Upper lobe of left lung (tissue), 6 donors: ENCODE data around the gene PML. TPM values are rescaled to one million over a fixed set of nuclear protein-coding genes. Genes with fewer than 3 reads are reported as not detected.
A peak's percentile ranks its signal among the peaks of the same experiment; 100 is the strongest.

ENCODE experiments used
- ATAC-seq, 2 donors: fragments of 200-7000 bp; cut with Tn5 transposase; one replicate each; pipeline ENCODE4 v1.9.1; 2022; ENCODE audit warnings: mild to moderate bottlenecking in 2 of 2, moderate library complexity in 2 of 2; ENCODE audit not compliant: low FRiP score in 2 of 2
- DNase-seq, 2 donors: peaks; one replicate each; pipeline ENCODE4 v3.0.0-alpha.2; 2019 to 2020
- H3K27ac ChIP-seq, 4 donors: fragments of 200-600 bp; sonication (generic); one replicate each; pipeline ENCODE4 v1.5.1; 2016 to 2019
- H3K27me3 ChIP-seq, 4 donors: fragments of 200-600 bp; sonication (generic); one replicate each; pipeline ENCODE4 v1.5.1; 2017 to 2019
- H3K36me3 ChIP-seq, 4 donors: fragments of 200-600 bp; sonication (generic); one replicate each; pipeline ENCODE4 v1.5.1; 2016 to 2019
- H3K4me1 ChIP-seq, 4 donors: fragments of 200-600 bp; sonication (generic); one replicate each; pipeline ENCODE4 v1.5.1; 2018 to 2019
- H3K4me3 ChIP-seq, 4 donors: fragments of 200-600 bp; sonication (generic); one replicate each; pipeline ENCODE4 v1.5.1; 2017 to 2019; ENCODE audit warnings: mild to moderate bottlenecking in 2 of 4, moderate library complexity in 1 of 4
- H3K9me3 ChIP-seq, 4 donors: fragments of 200-600 bp; sonication (generic); one replicate each; pipeline ENCODE4 v1.5.1; 2018 to 2019
- CTCF ChIP-seq, 6 experiments: fragments of 450-650 bp in 4 of 6; fragments of 200-600 bp in 2 of 6; sonication (generic) in 2 of 6; IDR thresholded peaks; one replicate each; pipeline ENCODE4 v1.5.1; 2016 to 2019; ENCODE audit warnings: antibody characterized with exemption in 6 of 6
- EP300 ChIP-seq, 4 donors: sonication (generic); formaldehyde crosslinking; IDR thresholded peaks; one replicate each; pipeline ENCODE4 v1.5.1; 2017; ENCODE audit warnings: antibody characterized with exemption in 4 of 4, control low read depth in 2 of 4
- POLR2A ChIP-seq, 4 donors: fragments of 450-650 bp; IDR thresholded peaks; one replicate each; pipeline ENCODE4 v1.5.1; 2016 to 2017; ENCODE audit warnings: antibody characterized with exemption in 4 of 4, mild to moderate bottlenecking in 2 of 4
- POLR2AphosphoS5 ChIP-seq, 2 donors: sonication (generic); formaldehyde crosslinking; IDR thresholded peaks; one replicate each; pipeline ENCODE4 v1.5.1; 2017; ENCODE audit warnings: antibody characterized with exemption in 2 of 2
- WGBS, 2 donors: methylation state at CpG; one replicate each; pipeline ENCODE4 v1.1.5; 2017 to 2018; 5-methylcytosine and 5-hydroxymethylcytosine counted together
- total RNA-seq, 6 donors: library from RNA; depleted of rRNA in 4 of 6; stranded (reverse); fragments of >200 nt in 4 of 6; gene quantifications; one replicate each; pipeline versions ENCODE4 v1.1.0 to v1.2.1, GENCODE V29; 2016 to 2021
- donor health status: DM: no; HTN: no; CAD: no; lungs with moderate emphysema.
- donor health status: DM: no; HTN: yes; CAD: no; lungs with severe emphysema.

The PML gene
- total RNA-seq, 6 donors from 2014 or later = 63.1 to 247 (median 92.9) TPM

GRCh38 chr15:73987250-73987649 is 7.3 kb upstream of the PML start:
- Histone ChIP-seq H3K9me3 (no peaks in the 10 kb centered on the region), H3K27me3 (no peaks in the 10 kb centered on the region), H3K4me1 (peaks cover 79 to 96% (median 93%) of the 10 kb centered on the region in 4 donors), H3K27ac (peak overlapping the region; percentile 92 to 99 (median 96)), H3K4me3 (no peak overlapping the region), H3K36me3 (peaks cover 0 to 17% (median 3%) of the 10 kb centered on the region in 4 donors)
- 80 to 81% methylated on average over 4 of the region's 4 CpGs for WGBS, 2 donors
- TF ChIP-seq CTCF (IDR thresholded peaks at IDR 0.05) = no peak
- no peak for TF ChIP-seq POLR2AphosphoS5 (IDR thresholded peaks at IDR 0.05)
- TF ChIP-seq POLR2A (IDR thresholded peaks at IDR 0.05) = no peak
- TF ChIP-seq EP300 (IDR thresholded peaks at IDR 0.05) = no peak
- DNase-seq (no peak), ATAC-seq (no peak)

GRCh38 chr15:73987681-73988444 is 6.7 kb upstream of the PML start:
- DNase-seq = no peak
- peaks cover 0 to 17% (median 3%) of the 10 kb centered on the region in 4 donors for H3K36me3 ChIP-seq
- no peak overlapping the region for H3K4me3 ChIP-seq
- H3K9me3 ChIP-seq = no peaks in the 10 kb centered on the region
- H3K27ac ChIP-seq = peak overlapping the region; percentile 92 to 99 (median 96)
- WGBS, 2 donors = 51 to 62% methylated on average over 7 to 9 of the region's 9 CpGs
- H3K4me1 ChIP-seq = peaks cover 79 to 95% (median 92%) of the 10 kb centered on the region in 4 donors
- TF ChIP-seq POLR2A (IDR thresholded peaks at IDR 0.05) (no peak), POLR2AphosphoS5 (IDR thresholded peaks at IDR 0.05) (peak in 1 of 2 donors; percentile 36)
- ATAC-seq = no peak
- H3K27me3 ChIP-seq = no peaks in the 10 kb centered on the region

- H3K4me3 ChIP-seq = no peak overlapping the region
- peak overlapping the region; percentile 92 to 99 (median 96) for H3K27ac ChIP-seq
- H3K9me3 ChIP-seq = no peaks in the 10 kb centered on the region
- ATAC-seq (no peak), DNase-seq (peak in 1 of 2 donors; percentile 49)
- no peaks in the 10 kb centered on the region for H3K27me3 ChIP-seq
- TF ChIP-seq CTCF (IDR thresholded peaks at IDR 0.05) (no peak), EP300 (IDR thresholded peaks at IDR 0.05) (no peak), POLR2AphosphoS5 (IDR thresholded peaks at IDR 0.05) (no peak), POLR2A (IDR thresholded peaks at IDR 0.05) (no peak)
- peaks cover 0 to 17% (median 3%) of the 10 kb centered on the region in 4 donors for H3K36me3 ChIP-seq
- peaks cover 79 to 95% (median 90%) of the 10 kb centered on the region in 4 donors for H3K4me1 ChIP-seq
- 94 to 97% methylated on average over 7 to 13 of the region's 13 CpGs for WGBS, 2 donors
These were observed 6.0 kb upstream of the PML start for GRCh38 chr15:73988445-73988969.

GRCh38 chr15:73989001-73989798 is 5.3 kb upstream of the PML start:
- Histone ChIP-seq H3K27ac (peak overlapping the region; percentile 92 to 99 (median 96)), H3K36me3 (peaks cover 0 to 14% (median 3%) of the 10 kb centered on the region in 4 donors), H3K9me3 (no peaks in the 10 kb centered on the region), H3K4me1 (peaks cover 79 to 95% (median 90%) of the 10 kb centered on the region in 4 donors), H3K27me3 (no peaks in the 10 kb centered on the region), H3K4me3 (no peak overlapping the region)
- DNase-seq = no peak
- peak in 1 of 2 donors; percentile 43 for ATAC-seq
- TF ChIP-seq POLR2AphosphoS5 (IDR thresholded peaks at IDR 0.05) (peak in 1 of 2 donors; percentile 57), EP300 (IDR thresholded peaks at IDR 0.05) (no peak)
- WGBS, 2 donors = 65 to 77% methylated on average over 8 to 9 of the region's 9 CpGs

- ATAC-seq = no peak
- Histone ChIP-seq H3K4me3 (peak overlapping the region in 1 of 4 donors; percentile 93), H3K27me3 (no peaks in the 10 kb centered on the region), H3K9me3 (no peaks in the 10 kb centered on the region), H3K36me3 (peaks cover 0 to 6% (median 2%) of the 10 kb centered on the region in 4 donors), H3K4me1 (peaks cover 72 to 84% (median 78%) of the 10 kb centered on the region in 4 donors), H3K27ac (peak overlapping the region; percentile 92 to 99 (median 96))
- WGBS, 2 donors = 71 to 78% methylated on average over 9 of the region's 9 CpGs
- TF ChIP-seq CTCF (IDR thresholded peaks at IDR 0.05) (no peak), POLR2AphosphoS5 (IDR thresholded peaks at IDR 0.05) (no peak), POLR2A (IDR thresholded peaks at IDR 0.05) (no peak), EP300 (IDR thresholded peaks at IDR 0.05) (no peak)
- no peak for DNase-seq
These were observed 4.1 kb upstream of the PML start for GRCh38 chr15:73990250-73991005.
